Adipose tissue (tissue), 3 donors: Measurements from ENCODE around the gene TEX22. TPM values are rescaled to one million over a fixed set of nuclear protein-coding genes. Genes with fewer than 3 reads are reported as not detected.

ENCODE experiments used
- H3K27ac ChIP-seq: one replicate; pipeline ENCODE4 v1.5.1; 2013; ENCODE audit warnings: low read depth, low read length
- WGBS, 3 donors: extraction: QIAGEN DNeasy Blood & Tissue Kit; methylation state at CpG; one replicate each; pipeline ENCODE4 v1.1.7; 2013; 5-methylcytosine and 5-hydroxymethylcytosine counted together
- polyA plus RNA-seq, 3 donors: library from polyadenylated mRNA; stranded (reverse); fragments of 200-250 nt; gene quantifications; one replicate each; pipeline ENCODE4 v1.2.3, GENCODE V29; 2013
- donor health status: healthy with polysubstance abuse.
- donor health status: Bipolar disorder and iron deficiency.
- donor health status: healthy.

The TEX22 gene
- polyA plus RNA-seq, 3 donors = 0.13 to 0.18 TPM; not detected in 1

DNA sequence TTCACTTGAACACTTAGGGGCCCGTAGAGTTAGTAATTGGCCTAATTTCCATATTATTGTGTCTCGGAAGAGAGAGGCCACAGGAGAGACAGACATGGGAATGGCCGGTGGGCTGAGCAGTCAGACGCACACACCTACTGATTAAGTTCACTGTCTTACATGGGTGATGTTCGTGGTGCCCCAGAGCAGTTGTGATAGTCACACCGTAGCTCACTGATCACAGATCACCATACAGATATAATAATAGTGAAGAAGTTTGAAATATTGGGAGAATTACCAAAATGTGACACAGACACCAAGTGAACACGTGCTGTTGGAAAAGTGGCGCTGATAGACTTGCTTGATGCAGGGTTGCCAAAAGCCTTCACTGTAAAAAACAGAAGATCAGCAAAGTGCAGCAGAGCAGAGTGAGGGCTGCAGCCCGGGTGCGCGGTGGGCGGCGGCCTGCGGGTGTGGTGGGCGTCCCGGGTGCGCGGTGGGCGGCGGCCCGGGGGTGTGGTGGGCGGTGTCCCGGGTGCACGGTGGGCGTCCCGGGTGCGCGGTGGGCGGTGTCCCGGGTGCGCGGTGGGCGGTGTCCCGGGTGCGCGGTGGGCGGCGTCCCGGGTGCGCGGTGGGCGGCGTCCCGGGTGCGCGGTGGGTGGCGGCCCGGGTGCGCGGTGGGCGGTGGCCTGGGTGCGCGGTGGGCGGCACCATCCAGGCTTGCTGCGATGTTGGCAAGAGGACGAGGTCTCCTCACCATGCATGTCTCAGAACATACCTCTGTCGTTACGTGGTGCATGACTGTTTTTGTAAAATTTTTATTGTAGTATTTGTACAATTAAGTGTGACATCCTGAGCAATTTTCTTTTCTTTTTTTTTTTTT lies 34.3 kb upstream of the TEX22 start:
- no peak overlapping the region for H3K27ac ChIP-seq
- WGBS, 3 donors = 12 to 21% (median 15%) methylated on average over 37 to 54 of the region's 58 CpGs

- 92 to 93% (median 92%) methylated on average over 11 of the region's 11 CpGs for WGBS, 3 donors
- H3K27ac ChIP-seq = no peak overlapping the region
These were observed 33.2 kb upstream of the TEX22 start for GRCh38 chr14:105365101-105365500.

GRCh38 chr14:105365681-105366080 lies 32.7 kb upstream of the TEX22 start:
- WGBS, 3 donors = 96 to 97% (median 96%) methylated on average over 12 of the region's 12 CpGs
- H3K27ac ChIP-seq = no peak overlapping the region

DNA sequence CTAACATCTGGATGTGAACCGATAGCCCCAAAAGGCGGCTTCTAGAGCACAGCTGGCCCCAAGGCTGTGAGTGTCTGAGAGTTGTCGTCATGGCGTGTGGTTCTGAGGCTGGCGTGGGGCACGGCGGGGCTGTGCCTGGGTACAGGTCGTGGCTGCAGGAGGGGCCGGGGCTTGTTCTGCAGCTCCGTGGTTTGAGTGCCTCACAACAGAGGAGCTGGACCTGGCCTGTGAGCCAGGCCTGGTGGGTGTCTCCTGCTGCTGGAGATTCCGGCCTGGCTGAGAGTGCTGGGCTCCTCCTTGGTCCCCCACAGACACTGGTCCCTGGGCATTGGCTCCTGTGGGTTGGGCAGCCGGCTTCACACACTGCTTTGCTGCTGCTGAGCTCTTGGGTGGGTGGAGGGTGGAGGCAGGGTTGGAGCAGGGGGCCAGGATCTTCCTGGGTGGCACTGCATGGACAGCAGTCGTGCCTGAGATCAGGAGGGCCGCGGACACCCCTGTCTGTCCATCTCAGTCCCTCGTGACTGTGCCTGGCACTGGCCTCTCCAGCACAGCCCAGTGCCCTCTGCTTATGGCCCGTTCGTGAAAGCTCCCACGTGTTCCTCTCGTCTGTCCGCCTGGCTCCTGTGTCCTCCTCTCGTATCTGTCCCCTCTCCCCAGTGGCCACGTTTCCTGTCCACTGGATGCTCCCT lies 31.8 kb upstream of the TEX22 start:
- H3K27ac ChIP-seq = no peak overlapping the region
- WGBS, 3 donors = 92 to 95% (median 94%) methylated on average over 23 of the region's 23 CpGs

- H3K27ac ChIP-seq = no peak overlapping the region
- WGBS, 3 donors = 91 to 93% (median 91%) methylated on average over 29 to 34 of the region's 34 CpGs
These were observed 31.0 kb upstream of the TEX22 start for GRCh38 chr14:105367116-105368031.

GRCh38 chr14:105368032-105368417 lies 30.3 kb upstream of the TEX22 start:
- H3K27ac ChIP-seq = no peak overlapping the region
- 93 to 96% (median 94%) methylated on average over 20 of the region's 20 CpGs for WGBS, 3 donors

DNA sequence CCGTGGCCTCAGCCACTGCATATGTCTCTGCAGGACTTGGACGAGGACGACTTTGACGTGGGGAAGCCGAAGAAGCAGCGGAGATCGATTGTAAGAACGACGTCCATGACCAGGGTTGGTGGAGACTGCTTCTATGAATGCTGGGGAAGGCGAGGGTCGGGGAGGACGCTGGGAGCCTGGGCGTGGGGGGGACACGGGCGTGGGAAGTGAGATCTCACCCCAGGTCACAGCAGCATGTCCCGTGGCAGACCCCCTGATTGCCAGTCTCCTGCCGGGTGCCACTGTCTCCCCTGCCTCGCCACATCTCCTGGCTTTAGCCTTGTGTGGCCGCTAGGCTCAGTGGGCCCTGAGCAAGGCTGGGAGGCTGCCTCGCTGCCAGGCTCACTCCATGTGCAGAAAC lies 29.9 kb upstream of the TEX22 start:
- H3K27ac ChIP-seq = no peak overlapping the region
- WGBS, 3 donors = 92 to 94% (median 92%) methylated on average over 20 of the region's 20 CpGs

DNA sequence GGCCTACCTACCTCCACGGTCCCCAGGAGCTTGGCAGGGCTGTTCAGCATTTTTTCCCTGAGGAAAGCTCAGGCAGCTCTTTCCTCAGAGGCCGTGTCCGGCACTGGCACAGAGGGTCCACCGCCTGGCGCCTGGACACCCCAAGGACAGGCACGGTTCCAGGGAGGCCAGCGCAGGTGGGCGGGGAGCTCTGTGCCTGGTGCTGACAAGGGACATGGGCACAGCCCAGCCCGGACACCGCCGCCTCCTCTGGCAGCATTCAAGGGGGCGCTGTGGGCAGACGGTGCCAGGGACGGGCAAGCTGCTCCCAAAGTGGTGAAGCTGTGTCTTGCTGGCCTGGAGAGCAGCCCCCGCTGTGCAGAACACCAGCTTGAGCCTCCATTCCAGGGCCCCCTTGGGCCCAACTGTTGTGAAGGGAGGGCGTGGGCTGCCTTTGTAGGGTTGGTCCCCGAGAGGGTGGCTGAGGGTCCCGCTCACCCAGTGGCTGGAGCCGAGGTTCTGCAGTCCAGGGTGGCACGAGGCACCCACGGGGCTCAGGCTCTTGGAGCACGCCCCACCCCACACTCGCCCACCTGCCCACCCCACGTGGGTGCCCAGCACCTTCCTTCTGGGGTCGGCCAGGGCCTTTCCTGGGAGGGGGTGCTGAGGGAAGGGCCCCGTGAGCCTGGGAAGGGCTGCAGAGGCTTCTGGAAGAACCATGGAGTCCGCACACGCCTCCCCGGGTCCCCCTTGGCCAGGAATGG lies 29.3 kb upstream of the TEX22 start:
- H3K27ac ChIP-seq = no peak overlapping the region
- WGBS, 3 donors = 92 to 95% (median 93%) methylated on average over 26 to 29 of the region's 29 CpGs

GRCh38 chr14:105369653-105370040 lies 28.7 kb upstream of the TEX22 start:
- no peak overlapping the region for H3K27ac ChIP-seq
- WGBS, 3 donors = 96 to 97% (median 97%) methylated on average over 26 to 28 of the region's 28 CpGs

DNA sequence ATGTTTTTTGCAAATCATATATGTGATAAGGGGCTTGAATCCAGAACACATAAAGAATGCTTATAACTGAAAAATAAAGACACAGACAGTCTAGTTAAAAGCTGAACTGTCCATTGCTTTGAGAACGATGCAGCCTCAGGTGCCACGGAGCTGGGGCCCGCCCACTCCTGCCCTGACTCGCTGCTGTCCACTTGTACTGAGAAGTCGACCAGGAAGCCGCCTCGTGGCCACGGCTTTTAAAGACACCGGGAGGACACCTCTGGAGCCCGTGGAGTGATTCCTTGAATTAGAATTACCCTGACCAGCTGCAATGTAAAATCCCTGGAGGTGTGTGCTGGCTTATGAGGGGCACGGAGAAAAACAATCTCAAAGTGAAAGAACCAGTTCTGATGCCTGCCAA lies 23.9 kb upstream of the TEX22 start:
- 84 to 87% (median 87%) methylated on average over 11 of the region's 11 CpGs for WGBS, 3 donors
- H3K27ac ChIP-seq = no peak overlapping the region

- no peak overlapping the region for H3K27ac ChIP-seq
- 46 to 79% (median 50%) methylated on average over 4 of the region's 4 CpGs for WGBS, 3 donors
These were observed 22.7 kb upstream of the TEX22 start for GRCh38 chr14:105375635-105376057.

- H3K27ac ChIP-seq = no peak overlapping the region
- WGBS, 3 donors = 84 to 87% (median 85%) methylated on average over 34 of the region's 34 CpGs
These were observed 21.6 kb upstream of the TEX22 start for GRCh38 chr14:105376521-105377440.

- 91% methylated on average over 23 of the region's 23 CpGs for WGBS, 3 donors
These were observed 20.7 kb upstream of the TEX22 start for GRCh38 chr14:105377555-105378182.

GRCh38 chr14:105378199-105378598 lies 20.1 kb upstream of the TEX22 start:
- WGBS, 3 donors = 70 to 86% (median 83%) methylated on average over 11 of the region's 11 CpGs
- no peak overlapping the region for H3K27ac ChIP-seq

More at GRCh38 chr14:105377555-105378182, 20.7 kb upstream of the TEX22 start:
- H3K27ac ChIP-seq = no peak overlapping the region

DNA sequence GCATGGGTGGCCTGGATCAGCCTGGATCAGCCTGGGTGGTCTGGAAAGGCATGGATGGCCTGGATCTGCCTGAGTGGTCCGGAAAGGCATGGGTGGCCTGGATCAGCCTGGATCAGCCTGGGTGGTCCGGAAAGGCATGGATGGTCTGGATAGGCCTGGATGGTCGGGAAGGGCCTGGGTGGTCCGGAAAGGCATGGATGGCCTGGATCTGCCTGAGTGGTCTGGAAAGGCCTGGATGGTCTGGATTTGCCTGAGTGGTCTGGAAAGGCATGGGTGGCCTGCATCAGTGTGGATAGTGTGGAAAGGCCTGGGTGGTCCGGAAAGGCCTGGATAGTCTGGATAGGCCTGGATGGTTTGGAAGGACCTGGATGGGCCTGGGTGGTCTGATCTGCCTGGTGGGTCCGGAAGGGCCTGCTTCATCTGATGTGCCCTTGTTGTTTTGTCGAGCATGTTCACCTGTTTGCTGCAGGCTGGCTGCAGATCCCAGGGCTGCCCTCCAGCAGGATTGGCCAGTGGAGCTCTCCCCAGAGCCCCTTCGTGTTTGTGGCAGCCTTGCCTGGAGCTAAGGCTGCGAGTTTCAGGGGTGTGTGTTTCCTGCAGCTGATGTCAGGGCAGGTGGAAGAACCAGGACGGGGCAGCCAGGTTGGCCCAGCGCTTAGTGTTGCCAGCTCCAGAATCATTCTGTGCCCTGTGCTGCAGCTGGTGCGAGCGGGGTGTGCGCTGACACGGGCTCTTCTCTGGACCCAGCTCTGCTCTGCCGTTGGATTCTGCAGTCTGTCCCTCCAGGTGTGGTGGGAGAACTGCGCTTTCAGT lies 19.3 kb upstream of the TEX22 start:
- WGBS, 3 donors = 91 to 96% (median 95%) methylated on average over 17 of the region's 17 CpGs
- H3K27ac ChIP-seq = no peak overlapping the region

GRCh38 chr14:105379946-105380345 lies 18.4 kb upstream of the TEX22 start:
- WGBS, 3 donors = 96 to 97% (median 97%) methylated on average over 14 of the region's 14 CpGs
- no peak overlapping the region for H3K27ac ChIP-seq
